Measurements from ENCODE around the gene SLAMF1. TPM values are rescaled to one million over a fixed set of nuclear protein-coding genes. Genes with fewer than 3 reads are reported as not detected.

SLAMF1 gene
- total RNA-seq, 1 donor from 2014 or later, result not detected

DNA sequence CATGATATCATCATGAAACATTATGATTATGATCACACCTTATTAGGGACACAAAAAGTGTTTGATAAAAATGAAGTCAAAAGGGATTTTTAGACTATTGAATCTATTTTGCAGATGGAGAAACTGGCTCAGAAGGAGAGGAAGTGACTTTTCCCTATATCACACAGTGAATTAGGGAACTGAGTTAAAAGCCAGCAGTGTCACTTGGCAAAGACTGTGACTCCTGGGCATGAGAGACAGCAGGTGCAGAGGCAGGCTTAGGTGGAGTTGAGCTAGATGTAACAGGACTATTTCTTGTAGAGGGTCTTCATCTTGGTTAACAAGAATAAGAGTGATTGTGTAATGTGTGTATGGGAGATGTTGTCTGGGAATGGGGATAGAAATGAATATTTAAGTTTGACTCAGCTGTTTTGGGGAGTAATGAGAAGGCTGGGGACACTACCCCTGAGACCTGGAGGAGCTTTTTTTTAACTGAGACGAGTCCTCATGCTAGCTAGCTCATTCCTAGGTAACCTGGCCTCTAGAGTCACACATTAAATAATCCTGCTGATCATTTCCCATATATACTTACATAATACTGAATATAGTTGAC is 66.5 kb downstream of the SLAMF1 start:
- H3K4me3 Mint-ChIP-seq, result no peak overlapping the region
- H3K36me3 Mint-ChIP-seq (ENCODE audit: low read depth), result no peaks in the 10 kb centered on the region
- TF ChIP-seq, protein P1, sequence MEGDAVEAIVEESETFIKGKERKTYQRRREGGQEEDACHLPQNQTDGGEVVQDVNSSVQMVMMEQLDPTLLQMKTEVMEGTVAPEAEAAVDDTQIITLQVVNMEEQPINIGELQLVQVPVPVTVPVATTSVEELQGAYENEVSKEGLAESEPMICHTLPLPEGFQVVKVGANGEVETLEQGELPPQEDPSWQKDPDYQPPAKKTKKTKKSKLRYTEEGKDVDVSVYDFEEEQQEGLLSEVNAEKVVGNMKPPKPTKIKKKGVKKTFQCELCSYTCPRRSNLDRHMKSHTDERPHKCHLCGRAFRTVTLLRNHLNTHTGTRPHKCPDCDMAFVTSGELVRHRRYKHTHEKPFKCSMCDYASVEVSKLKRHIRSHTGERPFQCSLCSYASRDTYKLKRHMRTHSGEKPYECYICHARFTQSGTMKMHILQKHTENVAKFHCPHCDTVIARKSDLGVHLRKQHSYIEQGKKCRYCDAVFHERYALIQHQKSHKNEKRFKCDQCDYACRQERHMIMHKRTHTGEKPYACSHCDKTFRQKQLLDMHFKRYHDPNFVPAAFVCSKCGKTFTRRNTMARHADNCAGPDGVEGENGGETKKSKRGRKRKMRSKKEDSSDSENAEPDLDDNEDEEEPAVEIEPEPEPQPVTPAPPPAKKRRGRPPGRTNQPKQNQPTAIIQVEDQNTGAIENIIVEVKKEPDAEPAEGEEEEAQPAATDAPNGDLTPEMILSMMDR (conservative IDR thresholded peaks at IDR 0.05), result no peak
- peaks cover 3% of the 10 kb centered on the region for H3K9me3 Mint-ChIP-seq
- peaks cover 28% of the 10 kb centered on the region for H3K27me3 Mint-ChIP-seq (ENCODE audit: low read depth)
- no peak for DNase-seq (ENCODE audit: low read depth, low spot score)
- H3K27ac Mint-ChIP-seq (ENCODE audit: unreplicated experiment), result no peak overlapping the region
- no peaks in the 10 kb centered on the region for H3K4me1 Mint-ChIP-seq

DNA sequence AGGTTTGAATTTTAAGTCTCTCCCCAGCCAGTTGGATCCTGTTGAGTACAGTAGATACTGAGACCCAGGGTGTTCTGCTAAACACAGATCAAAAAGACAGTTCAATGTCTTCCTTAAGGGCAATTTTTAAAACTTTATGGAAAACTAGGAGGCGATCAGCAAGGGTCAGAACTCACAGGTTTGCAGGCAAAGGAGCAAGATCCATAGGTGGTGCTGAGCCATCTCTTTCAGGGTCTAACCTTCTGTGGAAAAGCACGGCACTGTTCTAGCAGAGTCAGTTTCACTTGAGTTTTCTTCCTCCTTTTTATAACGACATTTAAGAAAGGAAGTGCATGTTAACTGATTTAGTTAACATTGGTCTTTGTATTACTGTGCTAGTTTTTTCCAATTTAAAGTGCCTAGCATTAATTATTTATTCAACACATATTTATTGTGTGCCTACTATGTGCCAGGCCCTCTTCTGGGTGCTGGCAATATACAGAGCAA is 67.6 kb downstream of the SLAMF1 start, which contains the start of gene CD84:
Gene CD84 (minus strand): TSS at position 281 of the 486 bp plus-strand sequence. CDS start 59 bp downstream, at position 222.
- H3K4me3 Mint-ChIP-seq, result no peak within 1 kb of the TSS
- no peaks in the 10 kb centered on the region for H3K36me3 Mint-ChIP-seq (ENCODE audit: low read depth)
- DNase-seq (ENCODE audit: low read depth, low spot score), result no peak
- no peak within 1 kb of the TSS for H3K27ac Mint-ChIP-seq (ENCODE audit: unreplicated experiment)
- TF ChIP-seq, protein P1 (conservative IDR thresholded peaks at IDR 0.05), result no peak
- H3K4me1 Mint-ChIP-seq, result no peaks in the 10 kb centered on the region
- peaks cover 34% of the 10 kb centered on the region for H3K27me3 Mint-ChIP-seq (ENCODE audit: low read depth)
- H3K9me3 Mint-ChIP-seq, result peaks cover 3% of the 10 kb centered on the region

DNA sequence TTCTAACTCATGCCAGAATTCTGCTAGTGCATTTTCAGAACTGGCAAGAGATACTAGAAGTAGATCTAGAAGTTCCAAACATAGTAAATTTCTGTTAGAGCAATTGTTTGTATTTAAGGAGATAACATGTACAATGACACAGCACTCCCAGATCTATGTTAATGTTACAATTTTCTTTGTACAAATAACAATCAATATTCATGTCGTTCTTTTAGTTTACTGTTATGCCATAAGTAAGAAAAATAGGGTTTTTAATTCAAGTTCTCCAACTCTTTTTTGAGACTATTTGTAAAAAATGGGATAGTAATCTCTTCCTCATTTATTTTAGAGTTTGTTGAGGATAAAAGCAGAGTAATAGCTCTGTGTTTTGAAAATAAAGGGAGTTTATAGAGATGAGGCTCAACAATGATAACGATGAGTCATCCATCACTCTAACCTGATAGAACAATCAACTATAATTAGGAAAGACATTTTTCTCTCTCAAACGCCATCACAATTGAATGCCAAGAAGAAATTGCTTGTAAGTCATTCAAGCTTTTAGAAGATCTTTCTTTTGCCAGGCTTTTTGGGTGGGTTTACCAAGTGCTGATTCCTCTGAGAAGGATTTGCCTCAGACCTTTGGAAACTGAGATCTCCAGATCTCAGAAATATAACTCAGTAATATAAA is 68.2 kb downstream of the SLAMF1 start:
- Mint-ChIP-seq H3K27me3 (ENCODE audit: low read depth) (peaks cover 31% of the 10 kb centered on the region), H3K4me1 (no peaks in the 10 kb centered on the region), H3K4me3 (no peak overlapping the region), H3K36me3 (ENCODE audit: low read depth) (no peaks in the 10 kb centered on the region), H3K9me3 (no peaks in the 10 kb centered on the region), H3K27ac (ENCODE audit: unreplicated experiment) (no peak overlapping the region)
- TF ChIP-seq, protein P1 (conservative IDR thresholded peaks at IDR 0.05), result no peak
- DNase-seq (ENCODE audit: low read depth, low spot score), result no peak

DNA sequence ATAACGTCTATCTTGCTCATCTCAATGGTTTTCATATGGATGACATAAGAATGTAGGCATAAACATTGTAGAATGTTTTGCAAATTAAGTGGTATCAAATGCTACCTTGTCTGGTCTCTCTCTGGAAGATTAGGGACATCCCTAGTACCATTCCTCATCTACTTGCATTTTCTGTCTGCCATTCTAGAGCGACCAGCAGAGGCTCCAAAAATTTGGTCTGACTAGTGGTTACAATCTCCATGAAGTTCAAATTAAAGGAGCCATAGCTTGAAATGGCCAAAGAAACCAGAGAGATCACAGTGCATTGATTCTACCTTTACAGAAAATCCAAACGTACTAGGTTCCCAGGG is 68.7 kb downstream of the SLAMF1 start:
- Mint-ChIP-seq H3K4me3 (no peak overlapping the region), H3K27me3 (ENCODE audit: low read depth) (peaks cover 35% of the 10 kb centered on the region), H3K27ac (ENCODE audit: unreplicated experiment) (no peak overlapping the region), H3K36me3 (ENCODE audit: low read depth) (no peaks in the 10 kb centered on the region), H3K4me1 (no peaks in the 10 kb centered on the region), H3K9me3 (no peaks in the 10 kb centered on the region)
- TF ChIP-seq, protein P1 (conservative IDR thresholded peaks at IDR 0.05), result no peak
- no peak for DNase-seq (ENCODE audit: low read depth, low spot score)

DNA sequence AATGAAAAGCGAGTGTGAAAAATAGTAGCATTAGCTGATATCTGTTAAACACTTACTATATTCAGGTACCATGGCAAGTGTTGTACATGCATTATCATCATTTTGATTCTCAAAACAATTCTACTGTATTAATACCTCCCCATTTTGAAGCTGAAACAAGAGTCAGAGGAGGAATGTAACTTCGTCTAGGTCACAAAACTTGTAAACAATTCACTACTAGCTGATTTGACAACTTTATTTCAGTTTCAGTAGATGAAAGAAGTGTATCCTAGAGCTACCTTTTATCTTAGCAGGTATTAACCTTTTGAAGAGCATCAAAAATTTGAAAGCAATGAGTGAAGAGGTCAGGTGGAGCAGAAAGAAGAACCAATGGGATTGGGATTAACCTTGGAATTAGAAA is 69.2 kb downstream of the SLAMF1 start:
- H3K27me3 Mint-ChIP-seq (ENCODE audit: low read depth), result peaks cover 38% of the 10 kb centered on the region
- H3K36me3 Mint-ChIP-seq (ENCODE audit: low read depth), result no peaks in the 10 kb centered on the region
- no peaks in the 10 kb centered on the region for H3K9me3 Mint-ChIP-seq
- no peak overlapping the region for H3K27ac Mint-ChIP-seq (ENCODE audit: unreplicated experiment)
- H3K4me1 Mint-ChIP-seq, result no peaks in the 10 kb centered on the region
- no peak for DNase-seq (ENCODE audit: low read depth, low spot score)
- TF ChIP-seq, protein P1 (conservative IDR thresholded peaks at IDR 0.05), result no peak
- no peak overlapping the region for H3K4me3 Mint-ChIP-seq

Measured in neural crest cell (in vitro differentiated cells).